OCI-LY3 (cell line): Measurements from ENCODE around the gene ZNF689.

Experiments
- EZH2phosphoT487 ChIP-seq: fragments of 200-600 bp; shearing (Covaris generic); IDR thresholded peaks from 2 replicates; pipeline ENCODE4 v1.6.1; 2018; ENCODE audit warnings: antibody characterized with exemption, mixed run types, low read depth
- TF ChIP-seq, protein P1 (sequence below): fragments of 200-600, 300-600 bp; sonication (generic); IDR thresholded peaks from 2 replicates; pipeline ENCODE4 v1.5.1; 2014; ENCODE audit warnings: antibody characterized with exemption, low read length, low read depth

DNA sequence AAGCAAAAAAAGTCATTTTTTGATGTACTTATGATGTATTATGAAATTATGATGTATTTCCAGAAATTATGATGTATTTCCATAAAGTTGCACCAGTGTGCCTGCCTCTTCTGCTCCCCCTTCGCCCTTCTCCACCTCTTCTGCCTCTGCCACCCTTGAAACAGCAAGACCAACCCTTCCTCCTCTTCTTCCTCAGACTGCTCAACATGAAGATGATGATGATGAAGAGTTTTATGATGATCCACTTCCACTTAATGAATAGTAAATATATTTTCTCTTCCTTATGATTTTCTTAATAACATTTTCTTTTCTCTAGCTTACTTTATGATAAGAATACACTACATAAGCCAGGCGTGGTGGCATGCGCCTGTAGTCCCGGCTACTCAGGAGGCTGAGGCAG lies 17.3 kb downstream of the ZNF689 start:
- TF ChIP-seq, protein P1, sequence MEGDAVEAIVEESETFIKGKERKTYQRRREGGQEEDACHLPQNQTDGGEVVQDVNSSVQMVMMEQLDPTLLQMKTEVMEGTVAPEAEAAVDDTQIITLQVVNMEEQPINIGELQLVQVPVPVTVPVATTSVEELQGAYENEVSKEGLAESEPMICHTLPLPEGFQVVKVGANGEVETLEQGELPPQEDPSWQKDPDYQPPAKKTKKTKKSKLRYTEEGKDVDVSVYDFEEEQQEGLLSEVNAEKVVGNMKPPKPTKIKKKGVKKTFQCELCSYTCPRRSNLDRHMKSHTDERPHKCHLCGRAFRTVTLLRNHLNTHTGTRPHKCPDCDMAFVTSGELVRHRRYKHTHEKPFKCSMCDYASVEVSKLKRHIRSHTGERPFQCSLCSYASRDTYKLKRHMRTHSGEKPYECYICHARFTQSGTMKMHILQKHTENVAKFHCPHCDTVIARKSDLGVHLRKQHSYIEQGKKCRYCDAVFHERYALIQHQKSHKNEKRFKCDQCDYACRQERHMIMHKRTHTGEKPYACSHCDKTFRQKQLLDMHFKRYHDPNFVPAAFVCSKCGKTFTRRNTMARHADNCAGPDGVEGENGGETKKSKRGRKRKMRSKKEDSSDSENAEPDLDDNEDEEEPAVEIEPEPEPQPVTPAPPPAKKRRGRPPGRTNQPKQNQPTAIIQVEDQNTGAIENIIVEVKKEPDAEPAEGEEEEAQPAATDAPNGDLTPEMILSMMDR, result no peak
- TF ChIP-seq EZH2phosphoT487, result no peak
